GM19351 (cell line): Measurements from ENCODE around the gene BRD4.

Experiments used
- ATAC-seq: cut with Tn5 transposase; IDR thresholded peaks from one replicate; pipeline ENCODE4 v1.9.1; 2021; ENCODE audit warnings: mild to moderate bottlenecking, moderate library complexity; ENCODE audit not compliant: unreplicated experiment

Gene BRD4

DNA sequence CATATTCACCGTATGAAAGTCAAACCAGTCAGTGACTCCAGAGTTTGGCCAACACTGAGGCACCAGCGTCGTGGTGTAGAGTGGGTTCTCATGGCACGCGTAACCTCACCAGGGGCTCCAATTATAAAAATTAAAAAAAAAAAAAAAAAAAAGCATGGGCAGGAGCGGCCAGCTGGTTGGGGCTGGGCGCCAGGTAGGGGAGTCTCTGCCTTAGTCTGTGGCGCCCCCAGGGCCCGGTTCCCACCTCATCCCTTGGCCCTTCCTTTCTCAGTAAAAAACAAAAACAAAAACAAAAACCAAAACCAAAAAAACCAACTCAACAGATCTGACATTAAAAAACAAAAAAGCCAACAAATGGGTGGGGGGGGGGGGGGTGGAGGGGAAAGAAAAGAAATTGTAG, 95.5 kb downstream of the BRD4 start:
- no peak for ATAC-seq

- ATAC-seq = no peak
These were observed 96.6 kb downstream of the BRD4 start for GRCh38 chr19:15235781-15236180.

DNA sequence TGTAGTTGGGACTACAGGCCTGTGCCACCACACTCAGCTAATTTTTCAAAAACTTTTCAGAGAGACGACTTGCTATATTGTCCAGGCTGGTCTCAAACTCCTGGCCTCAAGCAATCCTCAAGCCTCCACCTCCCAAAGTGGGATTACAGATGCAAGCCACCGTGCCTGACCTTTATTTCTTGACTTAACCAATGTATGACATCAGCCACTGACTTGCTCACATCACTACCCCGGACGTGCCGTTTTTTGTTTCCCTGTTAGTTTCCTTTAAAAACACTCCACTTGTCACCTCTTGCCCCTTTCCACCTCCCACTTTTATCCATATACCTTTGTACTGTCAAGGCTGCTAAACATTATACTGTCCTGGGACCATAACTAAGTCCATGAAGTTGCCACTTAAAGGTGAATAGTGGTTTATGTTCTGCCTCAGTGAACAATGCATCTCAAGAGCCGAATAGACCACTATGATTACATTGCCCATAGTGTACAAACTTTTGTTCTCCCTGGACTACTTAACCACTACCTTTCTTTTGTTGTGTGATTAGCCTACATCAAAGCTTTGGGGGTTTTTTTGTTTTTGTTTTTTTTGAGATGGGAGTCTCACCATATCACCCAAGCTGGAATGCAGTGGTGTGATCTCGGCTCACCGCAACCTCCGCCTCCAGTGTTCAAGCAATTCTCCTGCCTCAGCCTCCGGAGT, 97.8 kb downstream of the BRD4 start:
- no peak for ATAC-seq

- ATAC-seq = no peak
These were observed 101.1 kb downstream of the BRD4 start for GRCh38 chr19:15231271-15231670.

DNA sequence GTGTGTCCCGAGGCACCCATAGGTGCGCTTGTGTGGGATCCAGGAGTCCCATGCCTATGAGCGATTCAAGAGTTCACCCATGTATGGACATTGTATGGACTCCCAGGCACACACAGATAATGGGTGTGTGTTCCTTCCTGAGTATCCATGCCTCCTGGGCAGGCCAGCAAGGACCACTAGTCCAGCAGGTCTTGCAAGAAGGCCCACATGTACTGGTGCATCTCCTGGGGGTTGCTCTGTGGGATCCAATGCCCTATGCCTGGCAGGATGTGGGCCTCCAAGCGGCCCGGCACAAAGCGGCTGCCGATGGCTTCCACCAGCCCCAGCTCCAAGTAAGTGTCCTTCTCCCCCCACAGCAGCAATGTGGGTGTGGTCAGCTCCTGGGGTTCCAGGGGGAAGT, 105.1 kb downstream of the BRD4 start:
- no peak for ATAC-seq

- ATAC-seq = no peak
These were observed 106.6 kb downstream of the BRD4 start for GRCh38 chr19:15225760-15226159.

DNA sequence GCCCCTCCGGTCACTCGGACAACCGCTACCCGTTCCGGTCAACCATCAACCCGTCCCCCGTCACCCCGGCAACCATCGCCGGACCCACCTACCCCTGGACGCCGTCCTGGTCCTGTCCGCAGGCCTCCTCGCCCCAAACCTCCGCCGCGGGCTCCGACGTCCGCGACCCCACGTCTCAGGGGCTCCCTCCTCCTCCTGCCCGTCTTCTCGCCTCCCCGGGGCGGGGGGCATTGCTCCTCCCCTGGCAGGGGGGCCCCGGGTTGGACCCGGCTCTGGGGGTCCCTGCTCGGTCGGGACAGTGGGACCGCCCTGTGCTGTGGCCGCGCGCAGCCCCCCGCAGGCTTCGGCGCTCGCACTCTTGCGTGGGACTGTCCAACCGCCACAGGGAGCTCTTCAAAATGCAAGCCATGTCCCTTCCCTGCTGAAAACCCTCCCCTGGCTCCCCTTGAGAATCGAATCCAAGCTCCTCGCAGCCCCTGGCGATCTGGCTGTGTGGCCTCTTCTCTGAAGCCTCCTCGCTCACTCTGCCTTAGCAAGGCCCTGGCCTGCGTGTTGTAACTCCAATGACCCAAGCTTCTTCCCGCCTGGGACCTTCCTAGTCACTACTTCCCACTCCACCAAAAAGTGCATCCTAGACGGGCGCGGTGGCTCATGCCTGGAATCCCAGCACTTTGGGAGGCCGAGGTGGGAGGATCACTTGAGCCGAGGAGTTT, 108.5 kb downstream of the BRD4 start:
- ATAC-seq = no peak

DNA sequence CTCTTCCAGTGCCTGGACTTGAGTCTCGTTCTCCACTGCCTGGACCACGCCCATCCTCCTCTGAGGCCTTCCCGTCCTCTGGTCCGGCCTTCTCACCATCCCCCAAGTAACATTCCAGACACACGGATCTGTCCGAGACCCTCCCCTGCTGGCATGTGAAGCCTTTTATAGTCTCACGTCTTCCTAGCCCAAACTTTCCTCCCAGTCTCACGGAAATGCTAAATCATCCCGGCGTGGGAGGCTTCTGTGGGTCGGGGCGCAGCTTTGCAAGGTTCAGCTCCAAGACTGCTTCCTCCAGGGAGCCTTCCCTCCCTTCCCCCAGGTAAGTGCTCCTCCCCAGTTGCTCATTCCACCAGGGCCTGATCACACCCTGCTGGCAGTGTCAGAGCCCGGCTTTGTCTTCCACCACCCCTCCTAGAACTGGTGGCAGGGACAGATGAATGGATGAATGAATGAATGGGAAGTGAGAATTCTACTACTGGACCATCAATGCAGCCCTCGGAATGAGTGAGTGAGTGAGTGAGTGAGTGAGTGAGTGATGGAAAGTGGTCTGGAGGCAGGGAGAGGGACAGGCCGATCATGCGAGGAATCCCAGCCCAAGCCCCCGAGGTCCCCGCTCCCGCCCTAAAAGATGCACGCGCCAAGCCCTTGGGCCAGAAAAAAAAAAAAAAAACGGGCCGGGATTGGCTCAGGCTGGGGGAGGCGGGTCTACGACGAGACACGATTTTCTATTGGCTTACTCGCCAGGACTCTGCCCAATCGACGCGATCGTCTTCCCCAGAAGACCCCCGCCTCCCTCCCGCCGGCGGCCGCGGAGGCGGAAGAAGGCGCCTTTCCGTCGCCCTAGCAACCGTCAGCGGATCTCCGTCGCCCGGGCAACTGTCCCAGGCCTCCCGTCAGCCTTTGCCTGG, 109.3 kb downstream of the BRD4 start:
- ATAC-seq = peak; percentile 77

DNA sequence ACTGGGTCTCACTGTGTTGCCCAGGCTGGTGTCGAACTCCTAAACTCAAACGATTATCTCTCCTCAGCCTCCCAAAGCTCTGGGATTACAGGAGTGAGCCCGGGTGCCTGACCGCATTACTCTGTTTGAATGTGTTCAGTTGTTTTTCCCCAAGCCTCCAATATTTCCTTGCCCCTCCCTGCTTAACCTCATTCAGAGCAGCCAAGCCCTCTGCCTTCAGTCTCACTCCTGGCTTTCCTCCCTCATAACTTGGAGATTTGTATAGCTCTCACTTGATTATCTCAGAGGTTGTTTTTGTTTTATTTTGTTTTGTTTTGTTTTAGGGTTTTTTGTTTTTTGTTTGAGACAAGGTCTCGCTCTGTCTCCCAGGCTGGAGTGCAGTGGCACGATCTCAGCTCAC, 111.5 kb downstream of the BRD4 start:
- no peak for ATAC-seq

- ATAC-seq = no peak
These were observed 113.8 kb downstream of the BRD4 start for GRCh38 chr19:15218501-15218900.

GRCh38 chr19:15216363-15216762, 116.0 kb downstream of the BRD4 start:
- no peak for ATAC-seq

DNA sequence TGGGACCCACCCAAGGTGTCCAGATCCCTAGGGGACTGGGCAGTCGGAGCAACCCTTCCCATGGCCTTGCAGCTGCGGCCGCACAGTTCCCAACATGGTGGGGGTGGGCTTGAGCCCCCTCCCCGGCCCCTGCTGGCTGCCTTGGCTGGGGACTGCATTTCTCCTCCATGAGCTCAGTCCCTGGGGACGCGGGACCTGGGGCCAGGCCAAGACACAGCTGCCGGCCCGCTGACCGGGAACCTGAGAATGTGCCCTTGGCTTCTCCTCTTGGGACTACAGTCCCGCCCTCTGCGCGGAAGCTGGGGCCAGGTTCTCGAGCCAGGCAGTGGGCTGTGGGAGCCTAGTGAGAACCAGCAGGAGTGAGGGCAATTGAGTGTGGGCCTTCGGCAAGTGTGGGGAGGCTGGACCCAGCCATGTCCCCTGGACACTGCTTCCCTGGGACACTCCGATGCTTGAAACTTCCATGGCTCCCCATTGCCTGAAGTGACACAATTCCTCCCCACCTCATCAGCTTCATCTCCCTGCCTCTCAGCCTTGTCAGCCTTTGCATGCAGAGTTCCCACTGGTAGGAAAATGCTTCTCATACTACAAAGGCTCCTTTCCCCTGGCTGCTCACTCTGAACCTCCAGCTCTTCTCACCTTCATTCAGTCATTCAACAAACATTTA, 118.5 kb downstream of the BRD4 start:
- no peak for ATAC-seq

GRCh38 chr19:15212711-15213110, 119.6 kb downstream of the BRD4 start:
- no peak for ATAC-seq

DNA sequence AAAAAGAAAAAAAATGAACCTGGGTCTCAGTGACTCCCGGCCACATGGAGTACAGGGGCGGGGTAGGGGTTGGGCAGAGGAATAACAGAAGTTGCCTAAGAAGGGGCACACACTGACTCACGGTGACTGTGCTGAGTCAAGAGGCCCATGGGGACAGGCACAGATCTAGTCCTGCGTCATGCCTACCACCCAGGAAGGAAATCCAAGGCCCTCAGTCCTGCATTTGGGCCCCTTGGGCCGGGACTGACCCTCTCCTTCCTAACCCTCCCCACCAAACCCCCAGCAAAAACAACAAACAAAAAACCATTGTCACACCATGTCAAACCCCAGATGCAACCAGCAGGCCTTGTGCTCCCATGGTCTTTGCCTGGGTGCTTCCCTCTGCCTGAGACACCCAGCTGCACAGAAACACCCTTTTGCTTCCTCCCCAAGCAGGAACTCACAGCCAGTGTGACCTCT, 122.0 kb downstream of the BRD4 start:
- ATAC-seq = no peak

DNA sequence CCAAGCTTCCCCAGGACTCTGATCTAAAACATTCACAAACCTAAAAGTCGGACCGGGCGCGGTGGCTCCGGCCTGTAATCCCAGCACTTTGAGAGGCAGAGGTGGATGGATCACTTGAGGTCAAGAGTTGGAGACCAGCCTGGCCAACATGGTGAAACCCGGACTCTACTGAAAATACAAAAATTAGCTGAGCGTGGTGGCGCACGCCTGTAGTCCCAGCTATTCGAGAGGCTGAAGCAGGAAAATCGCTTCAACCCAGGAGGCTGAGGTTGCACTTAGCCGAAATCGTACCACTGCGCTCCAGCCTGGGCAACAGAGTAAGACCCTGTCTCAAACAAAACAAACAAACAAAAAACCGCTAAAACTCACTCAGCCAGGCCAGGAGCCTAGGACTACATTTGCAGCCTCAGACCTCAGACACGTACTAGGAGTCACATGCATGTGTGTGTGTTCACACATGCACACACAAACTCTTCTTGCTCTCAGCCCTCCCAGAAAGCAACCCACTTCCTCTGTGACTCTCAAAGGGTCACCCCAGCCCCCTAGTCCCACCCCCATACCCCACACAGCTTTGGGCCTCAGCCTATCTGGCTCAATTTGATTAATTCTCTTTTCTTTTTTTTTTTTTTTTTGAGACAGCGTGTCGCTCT, 130.8 kb downstream of the BRD4 start:
- ATAC-seq = no peak

DNA sequence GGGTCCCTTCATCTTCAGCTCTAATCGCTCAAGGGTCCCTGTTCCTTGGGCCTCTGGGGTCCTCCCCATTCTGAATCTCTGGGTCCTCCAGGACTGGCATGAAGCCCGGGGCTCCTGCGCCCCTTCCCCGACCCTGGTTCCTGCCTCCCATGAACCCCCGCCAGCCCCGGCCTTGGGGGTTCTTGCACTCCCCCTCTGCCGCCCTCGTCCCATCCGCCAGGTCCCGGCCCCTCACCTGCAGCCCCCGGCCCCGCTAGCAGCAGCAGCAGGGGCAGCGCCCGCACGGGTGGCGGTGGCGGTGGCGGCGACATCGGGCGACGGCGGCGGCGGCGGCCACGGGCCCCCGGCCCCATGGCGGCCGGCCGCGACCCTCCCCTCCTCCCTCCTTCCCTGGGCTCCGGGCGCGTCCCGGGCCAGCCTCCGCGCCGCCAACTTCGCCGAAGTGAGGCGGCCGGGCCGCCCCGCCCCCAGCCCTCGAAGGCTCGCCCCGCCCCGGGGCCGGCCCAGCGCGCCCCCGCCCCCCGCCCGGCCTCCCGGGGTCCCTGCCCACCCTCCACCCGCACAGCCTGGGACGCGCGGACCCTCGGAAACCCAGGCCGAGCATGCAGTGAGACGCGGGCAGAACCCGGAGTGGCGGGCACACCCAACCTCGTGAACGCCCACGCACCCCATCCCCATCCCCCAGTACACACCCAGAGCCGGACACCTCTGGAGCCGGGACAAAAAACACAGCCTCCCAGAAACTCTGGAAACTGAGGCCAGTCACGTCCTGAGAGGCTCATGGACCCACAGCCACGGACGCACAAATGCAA, 131.6 kb downstream of the BRD4 start, which contains the start of gene NOTCH3:
Gene NOTCH3, minus strand, starts transcription at position 443 of the 812 bp plus-strand sequence. Its CDS starts 90 bp downstream, at position 353.
- ATAC-seq = no peak

DNA sequence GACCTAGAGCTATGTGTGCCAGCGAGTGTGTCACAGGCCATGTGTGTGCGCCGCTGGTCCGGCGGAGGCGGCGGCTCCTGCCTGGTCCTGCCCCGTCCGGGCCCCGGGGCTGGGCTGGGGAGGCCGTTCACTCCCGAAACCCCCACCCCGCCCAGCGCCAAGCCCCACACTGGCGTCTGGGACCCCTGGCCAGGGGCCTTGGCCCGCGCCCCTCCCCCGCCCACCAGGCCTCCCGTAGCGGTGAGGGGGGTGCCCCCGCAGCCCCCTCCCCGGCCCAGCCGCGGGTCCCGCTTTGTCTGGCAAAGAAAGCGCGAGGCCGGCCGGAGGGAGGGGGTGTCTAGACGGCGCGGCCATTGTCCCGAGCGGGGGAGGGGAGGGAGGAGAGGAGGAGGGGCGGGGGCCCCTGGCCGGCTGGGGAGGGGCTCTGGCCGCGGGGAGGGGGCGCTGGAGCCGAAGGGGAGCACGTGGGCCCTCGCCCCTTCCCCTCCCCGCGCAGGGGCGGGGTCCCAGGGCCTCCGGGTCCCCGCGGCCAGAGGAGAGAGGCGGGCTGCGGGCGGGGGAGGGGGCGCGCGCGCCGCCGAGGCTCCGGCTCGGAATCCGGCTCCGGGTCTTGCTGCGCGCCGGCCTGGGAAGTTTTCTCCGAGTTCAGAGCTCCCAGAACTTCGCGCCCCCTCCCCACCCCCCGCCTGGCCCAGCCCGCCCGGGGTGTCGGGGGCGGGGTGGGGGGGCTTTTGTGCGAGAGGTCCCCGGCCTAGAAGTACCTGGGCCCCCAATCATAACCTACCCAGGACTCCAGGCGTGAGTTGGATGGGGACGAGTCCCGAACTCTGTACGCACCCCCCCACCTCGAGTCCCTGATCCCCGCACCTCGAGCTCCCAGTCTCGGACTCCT, 132.4 kb downstream of the BRD4 start:
- ATAC-seq = no peak

GRCh38 chr19:15198951-15199660, 133.2 kb downstream of the BRD4 start:
- ATAC-seq = no peak
